Activated effector memory CD4-positive, alpha-beta T cell treated with Interleukin-2 at 50 U/mL for 16 hours (primary cell): ENCODE results near the gene ABHD16A.
A peak's percentile ranks its signal among the peaks of the same experiment; 100 is the strongest.

Experiments used
- DNase-seq: peaks from one replicate; pipeline ENCODE4 v3.0.0-alpha.2; 2020

The ABHD16A gene

DNA sequence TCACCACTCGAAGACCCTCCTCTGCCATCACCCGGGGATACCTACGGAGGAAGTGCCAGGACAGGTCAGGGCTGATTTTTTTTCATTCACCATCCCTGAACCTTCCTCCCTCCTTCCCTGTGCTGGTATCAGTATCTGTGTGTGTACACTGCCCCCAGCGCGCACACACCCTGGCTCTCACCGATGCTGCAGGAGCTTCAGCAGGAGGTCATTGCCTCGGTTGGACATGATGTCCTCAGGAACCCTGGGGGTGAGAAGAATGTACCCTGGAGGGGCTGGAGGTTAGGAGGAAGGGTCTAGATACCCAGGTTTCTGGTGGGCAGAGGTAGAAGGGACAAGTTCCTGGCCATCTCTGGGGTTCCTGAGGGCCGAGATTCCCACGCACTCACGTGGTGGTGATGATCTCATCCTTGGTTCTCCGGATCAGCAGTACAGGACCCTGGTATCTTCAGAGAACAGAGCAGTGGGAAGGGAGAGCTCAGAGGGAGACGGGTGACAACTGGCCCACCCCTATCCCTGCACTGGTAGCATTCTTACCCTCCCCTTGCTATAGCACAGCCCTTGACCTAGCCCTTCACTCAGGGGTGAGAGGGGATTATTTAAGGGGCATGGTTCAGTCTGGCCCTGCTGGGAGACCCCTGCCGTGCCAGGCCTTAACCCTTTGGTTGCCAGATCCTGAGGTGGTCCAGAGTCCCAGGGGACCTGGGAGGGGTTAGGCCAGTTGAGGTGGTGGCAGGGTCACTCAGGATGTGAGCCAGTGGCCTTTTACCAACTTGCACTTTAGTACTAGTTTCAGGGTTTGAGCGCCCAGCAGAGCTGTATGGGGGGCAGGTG is 15.0 kb downstream of the ABHD16A start:
- DNase-seq = no peak

DNA sequence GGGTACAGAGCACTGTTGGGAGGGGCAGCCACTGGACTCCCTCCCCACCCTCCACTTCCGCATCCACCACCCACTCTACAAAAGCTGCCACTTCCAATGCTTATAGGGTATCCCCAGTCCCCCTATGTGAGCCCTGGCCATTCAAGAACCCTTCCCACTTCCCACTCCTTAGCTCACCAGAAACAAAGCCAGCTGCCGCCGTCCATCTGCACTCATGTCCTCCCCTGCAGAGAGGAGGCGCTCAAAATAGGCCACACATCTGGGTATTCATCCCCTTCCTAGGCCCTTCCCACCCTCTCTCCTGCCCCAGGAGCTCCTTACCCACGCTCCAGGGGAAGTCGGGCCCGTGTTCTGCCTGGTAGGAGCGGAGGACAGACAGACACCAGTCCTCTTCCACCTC is 15.8 kb downstream of the ABHD16A start:
- no peak for DNase-seq

DNA sequence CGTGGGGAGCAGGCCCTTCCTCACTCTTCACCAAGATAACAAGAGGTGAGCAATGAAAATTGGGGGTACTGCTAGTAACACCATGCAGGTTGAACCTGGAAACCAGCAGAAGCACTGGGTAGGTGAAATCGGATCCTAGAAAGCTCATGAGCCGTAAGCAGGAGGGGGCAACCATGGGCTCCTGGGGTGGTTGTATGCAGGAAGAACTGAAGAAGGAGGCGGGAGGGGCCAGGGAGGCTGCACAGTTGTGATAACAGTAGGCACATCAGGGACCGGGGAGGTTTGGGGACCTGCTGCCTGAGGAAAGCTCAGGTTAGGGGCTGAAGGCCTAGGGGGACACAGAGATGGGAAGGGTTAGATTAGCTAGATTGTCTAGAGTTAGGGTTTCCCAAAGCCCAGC is 16.6 kb downstream of the ABHD16A start:
- no peak for DNase-seq

DNA sequence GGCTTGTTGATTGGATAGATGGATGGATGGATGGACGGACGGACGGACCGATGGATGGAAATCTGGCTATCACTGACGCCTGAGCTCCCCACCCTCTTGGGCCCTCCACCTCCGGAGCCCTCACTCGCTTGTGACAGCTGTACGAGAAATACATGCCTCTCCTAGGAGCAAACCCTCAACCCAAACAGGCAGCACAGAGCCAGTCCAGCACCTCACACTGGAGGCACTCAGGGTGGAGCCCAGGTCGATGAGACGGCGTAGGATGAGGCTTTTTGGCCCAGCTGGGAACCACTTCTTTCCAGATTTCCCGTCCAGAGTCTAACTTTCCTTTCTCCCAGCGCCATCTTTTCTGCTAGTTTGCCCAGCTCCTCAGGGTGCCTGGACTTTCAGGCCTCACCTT is 19.5 kb downstream of the ABHD16A start:
- no peak for DNase-seq

DNA sequence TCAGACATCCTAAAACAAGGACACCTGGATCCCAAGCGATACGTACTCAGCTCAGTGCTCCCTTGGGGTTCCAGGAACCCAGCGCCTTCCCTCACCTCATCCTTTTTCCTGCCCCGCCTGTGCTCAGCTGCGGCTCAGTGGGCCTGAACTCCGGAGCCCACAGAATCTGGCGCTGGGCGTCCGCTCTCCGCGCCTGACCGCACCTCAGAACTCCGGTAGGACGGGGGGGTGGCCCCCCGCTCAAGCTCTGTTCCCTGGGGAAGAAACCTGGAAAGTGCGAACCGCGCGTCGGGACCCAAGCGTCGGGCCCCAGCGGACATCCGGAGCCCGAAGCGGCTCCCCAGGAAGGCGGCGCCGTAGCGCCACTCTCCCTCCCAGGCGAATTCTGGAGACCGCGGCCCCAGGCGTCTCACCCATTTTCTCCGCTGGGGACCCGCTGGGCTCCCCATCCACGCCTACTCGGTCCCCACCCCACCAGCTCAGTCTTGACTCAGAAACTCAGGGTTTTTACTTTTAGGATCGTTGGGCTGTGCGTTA is 21.9 kb downstream of the ABHD16A start:
- peak; percentile 21 for DNase-seq

DNA sequence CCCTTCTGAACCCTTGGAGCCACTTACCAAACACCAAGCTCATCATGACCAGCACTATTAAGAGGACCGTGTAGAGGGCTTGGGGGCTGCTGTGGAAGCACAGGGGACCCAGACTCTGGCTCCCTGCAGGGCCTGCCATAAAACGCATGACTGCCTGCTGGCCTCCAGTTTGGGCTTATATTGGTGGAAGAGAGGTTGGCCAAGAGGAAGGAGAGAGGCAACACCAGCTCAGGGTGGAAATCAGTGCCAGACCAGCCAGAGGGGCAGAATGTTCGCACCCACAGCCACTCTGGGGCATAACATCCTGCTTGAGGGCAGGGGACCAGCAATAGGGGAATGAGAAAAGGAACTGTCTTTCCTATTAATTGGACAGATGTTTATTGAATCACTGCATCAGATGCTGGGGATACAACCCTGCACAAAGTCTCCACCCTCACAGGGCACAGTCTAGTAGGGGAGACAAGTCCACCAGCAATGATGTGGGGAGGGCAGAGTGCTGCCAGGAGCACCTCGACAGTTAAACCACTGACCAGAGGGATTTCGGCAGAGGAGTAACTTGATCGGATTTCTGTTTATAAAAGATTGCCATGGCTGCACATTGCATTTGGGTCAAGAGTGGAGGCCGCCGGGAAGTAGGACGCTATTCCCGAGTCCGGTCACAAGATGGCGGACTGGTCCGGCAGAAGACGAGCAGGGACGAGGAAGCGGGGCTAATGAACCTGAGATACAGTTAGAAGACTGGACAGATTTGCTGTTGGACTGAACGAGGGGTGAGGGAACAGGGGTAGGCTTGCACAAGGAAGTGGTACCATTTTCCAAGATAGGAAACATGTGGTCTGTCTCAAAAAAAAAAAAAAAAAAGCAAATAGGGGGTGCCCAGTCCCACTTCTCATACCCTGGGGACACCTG is 22.6 kb downstream of the ABHD16A start, which contains the start of gene LY6G5C:
Gene LY6G5C, minus strand, starts transcription at position 842 of the 909 bp plus-strand sequence. Its CDS starts 694 bp downstream, at position 148.
- peak; percentile 54 for DNase-seq

DNA sequence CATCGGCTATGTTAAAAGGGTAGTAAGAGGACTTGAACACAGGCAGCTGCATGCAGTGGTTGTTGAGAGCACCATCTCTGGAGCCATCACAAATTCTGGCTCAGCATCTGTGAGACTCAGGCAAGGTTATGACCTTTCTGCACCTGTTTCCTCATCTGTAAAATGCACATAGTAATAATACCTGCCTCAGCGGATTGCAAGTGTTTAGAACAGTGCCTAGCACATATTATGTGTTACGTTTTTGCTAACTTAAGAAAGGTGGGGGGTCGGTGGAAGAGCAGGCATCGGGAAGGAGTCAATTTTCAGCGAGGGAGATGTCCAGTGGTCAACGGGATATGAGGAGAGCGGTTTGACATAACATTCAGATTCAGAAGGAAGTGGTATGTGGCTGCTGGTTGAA is 25.2 kb downstream of the ABHD16A start:
- DNase-seq = no peak

DNA sequence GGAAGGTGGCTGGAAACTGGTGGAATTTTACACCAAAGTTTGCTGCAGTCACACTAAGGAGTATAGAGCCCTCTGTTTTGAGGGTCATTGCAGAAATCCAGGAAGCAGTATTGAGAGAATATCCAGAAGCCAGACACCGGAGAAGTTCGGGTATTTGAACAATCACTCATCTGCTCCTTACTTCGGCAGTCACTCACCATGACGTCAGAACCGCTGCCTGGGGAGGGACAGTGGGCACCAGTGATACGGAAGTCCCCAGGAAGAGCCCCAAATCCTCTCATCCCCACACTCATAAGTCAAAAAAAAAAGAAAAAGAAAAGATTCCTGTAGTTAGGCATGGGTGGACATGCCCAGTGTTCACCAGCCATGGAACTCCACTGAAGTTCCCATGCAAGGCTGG is 26.2 kb downstream of the ABHD16A start:
- DNase-seq = no peak

DNA sequence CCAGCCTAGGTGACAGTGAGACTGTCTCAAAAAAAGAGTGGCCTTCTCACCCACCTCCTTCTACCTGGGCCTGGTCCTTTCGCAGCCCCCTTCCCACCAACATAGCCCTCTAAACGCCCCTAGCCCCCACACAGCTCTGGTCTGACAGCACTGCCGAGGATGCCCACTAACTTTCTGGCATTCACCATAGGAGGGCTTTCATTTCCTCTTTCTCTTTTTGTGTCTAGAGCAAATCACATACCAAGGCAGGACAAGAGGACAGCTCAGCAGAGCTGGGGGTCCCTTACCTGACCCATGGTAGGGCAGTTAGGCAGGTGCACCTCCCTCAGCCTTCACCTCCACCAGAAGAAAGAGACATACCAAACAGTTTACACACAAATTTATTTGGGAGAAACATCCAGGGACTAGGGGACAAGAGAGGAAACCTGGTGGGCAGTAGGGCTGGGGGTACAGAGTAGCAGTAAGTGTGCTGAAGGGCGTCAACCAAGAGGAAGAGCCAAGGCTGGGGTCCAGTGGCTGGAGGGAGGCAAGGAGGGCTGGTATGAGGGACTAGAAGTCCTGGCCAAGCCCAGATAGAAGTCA is 26.7 kb downstream of the ABHD16A start:
- no peak for DNase-seq

DNA sequence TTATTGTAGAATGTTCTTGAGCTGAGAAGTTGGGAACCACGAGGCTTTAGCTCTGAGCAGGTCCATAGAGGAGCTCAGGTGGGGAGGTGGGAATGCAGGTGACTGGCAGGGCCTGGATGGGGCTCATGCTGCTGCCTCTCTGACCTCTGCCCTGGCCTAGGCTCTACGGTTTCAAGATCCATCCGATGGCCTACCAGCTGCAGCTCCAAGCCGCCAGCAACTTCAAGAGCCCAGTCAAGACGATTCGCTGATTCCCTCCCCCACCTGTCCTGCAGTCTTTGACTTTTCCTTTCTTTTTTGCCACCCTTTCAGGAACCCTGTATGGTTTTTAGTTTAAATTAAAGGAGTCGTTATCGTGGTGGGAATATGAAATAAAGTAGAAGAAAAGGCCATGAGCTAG is 33.4 kb downstream of the ABHD16A start, which contains the start of gene LY6G5B:
Gene LY6G5B, plus strand, starts transcription at position 301 of the 400 bp plus-strand sequence. CDS start 975 bp downstream, outside the sequence.
- no peak for DNase-seq

DNA sequence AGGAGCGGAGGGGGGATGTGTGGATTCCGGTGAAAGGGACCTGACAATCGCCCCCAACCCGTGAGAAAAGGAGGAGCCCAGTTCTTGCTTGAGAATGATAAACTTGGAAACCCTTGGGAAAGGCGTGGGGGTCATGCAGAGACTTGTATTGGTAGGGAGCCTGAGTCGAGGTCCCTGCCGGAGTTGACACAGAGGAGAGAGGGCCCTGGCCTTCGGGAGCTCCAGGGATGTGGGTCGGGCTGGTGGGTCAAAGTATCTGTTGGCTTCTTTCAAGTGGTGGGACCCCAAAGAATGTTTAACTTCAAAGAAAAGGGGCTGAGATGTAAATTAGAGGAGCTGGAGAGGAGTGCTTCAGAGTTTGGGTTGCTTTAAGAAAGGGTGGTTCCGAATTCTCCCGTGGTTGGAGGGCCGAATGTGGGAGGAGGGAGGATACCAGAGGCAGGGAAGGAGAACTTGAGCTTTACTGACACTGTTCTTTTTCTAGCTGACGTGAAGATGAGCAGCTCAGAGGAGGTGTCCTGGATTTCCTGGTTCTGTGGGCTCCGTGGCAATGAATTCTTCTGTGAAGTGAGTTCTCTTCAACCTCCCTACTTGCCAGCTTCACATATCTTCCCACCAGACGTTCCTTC is 36.7 kb downstream of the ABHD16A start:
- no peak for DNase-seq

DNA sequence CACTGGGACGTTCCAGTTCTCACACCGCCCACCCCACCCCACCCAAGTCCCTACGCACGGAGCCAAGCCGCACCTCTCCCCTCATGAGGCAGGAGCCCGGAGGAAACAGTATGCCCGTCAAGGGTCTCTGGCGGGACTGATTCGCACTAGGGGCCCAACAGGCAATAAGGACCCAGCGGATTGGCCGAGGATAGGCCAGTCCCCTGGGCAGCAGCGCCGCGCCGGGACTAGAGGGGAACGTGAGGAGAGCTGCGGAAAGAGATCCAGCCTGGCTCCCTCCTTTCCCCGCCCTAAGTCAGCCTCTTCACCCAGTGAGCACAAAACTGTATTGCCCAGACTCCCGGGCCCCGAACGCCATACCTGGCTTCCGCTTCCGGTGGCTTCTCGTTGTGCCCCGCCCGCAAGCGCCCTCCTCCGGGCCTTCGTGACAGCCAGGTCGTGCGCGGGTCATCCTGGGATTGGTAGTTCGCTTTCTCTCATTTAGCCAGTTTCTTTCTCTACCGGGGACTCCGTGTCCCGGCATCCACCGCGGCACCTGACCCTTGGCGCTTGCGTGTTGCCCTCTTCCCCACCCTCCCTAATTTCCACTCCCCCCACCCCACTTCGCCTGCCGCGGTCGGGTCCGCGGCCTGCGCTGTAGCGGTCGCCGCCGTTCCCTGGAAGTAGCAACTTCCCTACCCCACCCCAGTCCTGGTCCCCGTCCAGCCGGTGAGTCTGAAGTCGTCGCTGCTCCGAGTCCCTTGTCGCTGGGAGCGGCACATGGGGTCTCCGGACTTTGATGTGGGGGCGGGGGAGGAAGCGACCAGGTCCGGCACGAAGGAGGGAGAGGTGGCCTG is 37.4 kb downstream of the ABHD16A start, which contains the start of gene CSNK2B:
Gene CSNK2B, plus strand, starts transcription at position 580 of the 836 bp plus-strand sequence. CDS start 752 bp downstream, outside the sequence.
- DNase-seq = peak; percentile 98

DNA sequence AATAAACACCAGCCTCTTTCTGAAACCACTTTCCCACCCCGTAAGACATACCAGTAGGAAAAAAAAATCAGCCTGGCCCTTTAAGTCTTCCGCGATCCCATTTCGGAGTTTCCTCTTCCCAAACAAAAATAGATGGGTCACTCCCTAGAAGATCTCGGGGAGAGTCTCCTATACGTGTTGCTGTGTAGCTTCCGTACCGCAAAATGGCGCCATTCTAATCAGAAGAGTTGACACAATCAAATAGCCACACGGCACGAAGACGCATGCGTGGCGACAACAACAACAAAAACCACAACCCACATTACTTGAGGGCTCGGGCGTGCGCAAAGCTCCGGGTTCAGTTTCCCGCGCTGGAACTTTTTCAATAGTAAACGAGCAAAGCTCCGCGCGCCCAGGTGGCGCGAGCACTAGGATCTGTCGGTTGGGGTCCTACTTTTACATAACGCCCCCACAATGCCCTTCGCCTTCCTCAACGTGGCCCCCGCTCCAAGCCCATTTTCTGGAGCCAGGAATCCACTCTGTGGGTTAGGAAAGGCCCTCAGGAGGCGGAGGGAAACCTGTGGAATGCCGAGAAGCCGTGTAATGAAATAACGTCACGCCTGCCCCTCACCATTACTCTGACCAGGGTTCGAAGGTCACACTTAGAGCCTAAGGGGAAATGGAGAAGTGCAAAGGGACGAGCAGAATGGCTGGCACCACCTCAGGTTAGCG is 38.2 kb downstream of the ABHD16A start, which contains the start of gene GPANK1:
Gene GPANK1, minus strand, starts transcription at position 208 of the 711 bp plus-strand sequence. CDS start 519 bp downstream, outside the sequence.
- DNase-seq = peak; percentile 83

DNA sequence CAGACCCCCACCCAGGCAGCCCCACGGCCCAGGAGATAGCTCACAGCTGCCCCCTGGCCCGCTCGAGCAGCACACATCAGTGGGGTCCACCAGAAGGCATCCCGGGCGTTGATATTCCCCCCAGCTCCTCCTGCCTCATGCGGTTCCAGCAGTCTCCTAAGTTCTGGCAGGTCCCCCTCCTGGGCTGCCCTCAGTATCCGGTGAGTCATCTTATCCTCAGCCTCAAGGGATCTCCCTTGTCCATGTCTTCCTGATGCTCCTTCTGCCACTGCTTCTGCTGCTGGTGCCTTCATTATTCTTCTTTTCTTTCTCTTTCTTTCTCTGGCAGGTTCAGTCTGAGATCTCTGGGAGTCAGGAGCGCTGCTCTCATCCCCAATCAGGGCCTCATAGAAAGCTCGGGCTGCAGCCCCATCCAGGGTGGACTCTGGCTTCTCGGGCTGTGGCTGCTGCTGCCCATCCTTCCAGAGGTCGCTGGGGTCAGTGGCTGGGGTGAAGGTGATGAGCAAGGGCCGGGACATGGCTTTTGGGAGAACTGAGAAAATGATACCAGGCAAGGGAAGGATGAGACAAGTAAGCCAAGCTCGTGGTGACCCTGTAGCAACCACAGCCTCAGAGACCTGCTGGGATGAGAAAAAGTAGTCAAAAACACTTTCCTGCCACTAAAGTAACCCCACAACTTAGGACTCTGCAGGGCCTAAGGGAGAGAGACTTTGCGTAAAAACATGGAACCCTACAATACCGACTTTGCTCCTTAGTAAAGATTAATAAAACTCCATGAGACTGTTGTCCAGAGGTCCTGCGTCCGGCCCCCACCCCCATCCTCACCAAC is 38.9 kb downstream of the ABHD16A start:
- DNase-seq = no peak

DNA sequence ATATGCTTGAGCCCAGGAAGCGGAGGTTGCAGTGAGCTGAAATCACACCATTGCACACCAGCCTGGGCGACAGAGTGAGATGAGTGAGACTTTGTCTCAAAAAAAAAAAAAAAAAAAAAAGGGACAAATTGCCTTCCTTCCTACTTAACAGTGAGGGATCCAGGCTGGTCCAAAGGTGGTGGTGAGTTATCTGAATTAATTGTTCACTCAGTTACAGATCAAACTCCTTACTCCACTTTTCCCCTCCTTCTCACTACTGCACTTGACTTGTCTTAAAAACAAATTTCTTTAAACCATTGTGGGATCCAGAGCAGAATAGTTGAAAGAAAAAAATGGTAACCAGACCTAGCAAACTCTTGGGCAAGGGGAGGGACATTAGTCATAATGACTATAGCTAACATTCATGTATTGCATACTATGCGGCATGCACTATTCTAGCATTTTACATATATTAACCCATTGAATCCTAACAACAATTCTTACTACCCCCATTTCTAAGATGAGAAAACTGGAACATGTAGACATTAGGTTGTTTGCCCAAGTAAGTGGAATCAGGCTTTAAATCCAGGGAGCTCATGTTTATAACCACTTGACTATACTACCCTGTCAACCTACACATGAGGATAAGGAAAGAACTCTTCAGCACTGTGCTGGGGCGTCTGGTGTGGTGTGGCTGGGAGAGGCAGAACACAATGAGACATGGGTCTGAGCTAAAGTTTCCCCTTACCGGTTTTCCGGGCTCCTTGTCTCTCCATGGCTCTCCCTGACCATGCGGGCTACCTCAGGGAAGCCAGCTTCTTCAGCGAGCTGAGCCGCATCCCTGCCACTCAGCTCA is 39.8 kb downstream of the ABHD16A start:
- no peak for DNase-seq

DNA sequence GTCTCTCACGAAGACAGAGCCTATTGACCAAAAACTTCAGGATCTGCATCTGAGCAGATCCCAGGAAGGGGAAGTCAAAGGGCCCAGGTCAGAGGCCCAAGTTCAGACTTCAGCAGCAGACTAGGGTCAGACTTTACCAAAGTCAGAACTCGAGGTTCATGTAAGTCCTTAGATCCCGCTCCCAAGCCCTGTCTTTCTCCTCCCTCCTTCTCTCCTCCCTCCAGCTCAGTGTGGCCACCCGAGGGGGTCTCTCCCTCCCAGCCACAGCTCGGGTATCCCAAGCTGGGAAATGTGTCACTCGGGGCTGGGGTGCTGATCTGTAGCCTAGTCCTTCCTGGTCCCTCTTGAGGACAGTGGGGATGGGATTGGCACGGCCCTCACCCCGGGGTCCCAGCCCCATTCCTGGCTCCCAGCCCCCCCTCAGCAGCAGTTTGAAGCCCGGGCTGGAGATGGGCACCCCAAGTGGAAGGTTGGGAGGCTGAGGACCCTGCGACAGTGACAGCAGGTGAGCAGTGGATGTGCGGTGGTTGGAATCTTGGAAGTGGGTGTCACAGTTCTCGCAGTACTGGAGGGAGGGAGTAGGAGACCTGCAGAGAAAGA is 40.9 kb downstream of the ABHD16A start:
- DNase-seq = no peak

DNA sequence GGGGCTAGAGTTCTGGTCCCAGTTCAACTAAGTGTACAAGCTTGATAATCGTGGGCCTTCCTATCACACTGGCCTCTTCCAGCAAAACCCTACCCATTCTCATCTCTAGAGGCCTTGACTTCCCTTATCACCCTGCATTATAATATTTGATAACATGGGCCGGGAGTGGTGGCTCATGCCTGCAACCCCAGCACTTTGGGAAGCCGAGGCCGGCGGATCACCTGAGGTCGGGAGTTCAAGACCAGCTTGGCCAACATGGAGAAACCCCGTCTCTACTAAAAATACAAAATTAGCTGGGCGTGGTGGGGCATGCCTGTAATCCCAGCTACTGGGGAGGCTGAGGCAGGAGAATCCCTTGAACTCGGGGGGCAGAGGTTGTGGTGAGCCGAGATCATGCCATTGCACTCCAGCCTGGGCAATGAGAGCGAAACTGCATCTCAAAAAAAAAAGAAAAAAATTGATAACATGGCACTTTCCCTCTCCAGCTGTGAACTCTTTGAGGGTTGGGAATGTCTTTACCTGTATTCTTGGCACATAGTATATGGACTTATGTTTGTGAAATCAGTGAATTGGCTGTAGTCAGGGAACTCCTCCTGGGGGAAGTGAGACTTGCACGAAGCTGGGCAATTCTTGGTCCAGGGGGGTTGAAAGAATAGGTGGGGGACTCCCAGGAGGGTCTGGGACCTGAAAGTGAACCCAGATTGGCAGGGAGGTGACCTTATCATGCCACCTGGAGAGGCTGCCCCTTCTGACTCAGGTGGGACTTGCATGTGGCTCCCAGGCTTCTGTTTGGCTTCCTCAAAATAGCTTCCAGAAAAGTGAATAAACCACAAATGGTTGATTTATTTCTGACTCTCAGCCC is 41.6 kb downstream of the ABHD16A start:
- DNase-seq = no peak
